DOHH2 (cell line): ENCODE measurements around the gene ADCY7.

Source experiments
- CTCF ChIP-seq: fragments of 200-600 bp; sonication (generic); IDR thresholded peaks from one replicate; pipeline ENCODE4 v1.5.1; 2014; ENCODE audit warnings: antibody characterized with exemption, mild to moderate bottlenecking, low read depth, low read length; ENCODE audit not compliant: poor library complexity, severe bottlenecking
- EZH2phosphoT487 ChIP-seq: fragments of 200-600 bp; sonication (generic); IDR thresholded peaks from 2 replicates; pipeline ENCODE4 v1.6.1; 2017; ENCODE audit warnings: borderline replicate concordance, mild to moderate bottlenecking, antibody characterized with exemption, low read length, moderate library complexity, mixed read lengths

- TF ChIP-seq CTCF: no peak
- no peak for TF ChIP-seq EZH2phosphoT487
Observed at GRCh38 chr16:50259334-50260205, 6.8 kb upstream of the ADCY7 start.
